Measurements from ENCODE around the gene SERPINI1. TPM values are rescaled to one million over a fixed set of nuclear protein-coding genes. Genes with fewer than 3 reads are reported as not detected.

The SERPINI1 gene
- total RNA-seq, 3 donors from 2014 or later = 0.84 to 3.6 (median 1.3) TPM

GRCh38 chr3:167740961-167741587 lies 5.6 kb downstream of the SERPINI1 start:
- intact Hi-C loops (cut with DNase I, micrococcal nuclease) = no loop called here
- H3K36me3 ChIP-seq (ENCODE audit: low read depth) = no peaks in the 10 kb centered on the region
- DNase-seq = peak in 1 of 3 donors; percentile 48
- TF ChIP-seq CTCF (IDR thresholded peaks at IDR 0.05) = no peak
- peaks cover 7% of the 10 kb centered on the region for H3K4me1 ChIP-seq (ENCODE audit: low read depth)
- no peak overlapping the region for H3K4me3 ChIP-seq
- peak; percentile 68 for ATAC-seq
- H3K9me3 ChIP-seq = no peaks in the 10 kb centered on the region

GRCh38 chr3:167742338-167742737 lies 6.8 kb downstream of the SERPINI1 start:
- no peaks in the 10 kb centered on the region for H3K36me3 ChIP-seq (ENCODE audit: low read depth)
- DNase-seq (no peak), ATAC-seq (no peak)
- H3K4me1 ChIP-seq (ENCODE audit: low read depth) = no peaks in the 10 kb centered on the region
- TF ChIP-seq CTCF (IDR thresholded peaks at IDR 0.05) = no peak
- intact Hi-C loops (cut with DNase I, micrococcal nuclease) = no loop called here
- no peak overlapping the region for H3K4me3 ChIP-seq
- H3K9me3 ChIP-seq = no peaks in the 10 kb centered on the region

- intact Hi-C loops (cut with DNase I, micrococcal nuclease) = no loop called here
- Histone ChIP-seq H3K36me3 (ENCODE audit: low read depth) (no peaks in the 10 kb centered on the region), H3K4me1 (ENCODE audit: low read depth) (no peaks in the 10 kb centered on the region), H3K4me3 (no peak overlapping the region), H3K9me3 (no peaks in the 10 kb centered on the region)
- no peak for TF ChIP-seq CTCF (IDR thresholded peaks at IDR 0.05)
- ATAC-seq = no peak
- no peak for DNase-seq
These were observed 8.3 kb downstream of the SERPINI1 start for GRCh38 chr3:167743799-167744198.

DNA sequence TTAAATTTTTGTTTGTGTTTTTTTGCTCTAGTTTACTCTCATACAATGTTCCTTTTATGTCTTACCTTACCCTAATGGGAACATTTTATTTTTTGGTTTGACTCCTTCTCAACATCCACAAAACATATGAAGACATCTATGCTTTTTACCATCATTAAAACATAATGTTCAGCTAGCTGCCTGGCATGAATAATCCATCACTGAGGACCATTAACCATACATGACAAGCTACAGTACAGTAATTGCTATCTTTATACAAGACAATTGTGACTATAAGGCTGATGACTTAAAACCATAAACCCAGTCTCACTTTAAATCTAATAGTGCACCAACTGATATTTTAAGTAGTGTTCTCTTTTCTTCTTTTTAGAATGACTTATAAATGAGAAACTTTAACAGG lies 13.7 kb downstream of the SERPINI1 start:
- intact Hi-C loops (cut with DNase I, micrococcal nuclease) = no loop called here
- ATAC-seq = no peak
- no peaks in the 10 kb centered on the region for H3K4me1 ChIP-seq (ENCODE audit: low read depth)
- no peak for TF ChIP-seq CTCF (IDR thresholded peaks at IDR 0.05)
- no peak overlapping the region for H3K4me3 ChIP-seq
- DNase-seq = no peak
- no peaks in the 10 kb centered on the region for H3K9me3 ChIP-seq
- H3K36me3 ChIP-seq (ENCODE audit: low read depth) = no peaks in the 10 kb centered on the region

DNA sequence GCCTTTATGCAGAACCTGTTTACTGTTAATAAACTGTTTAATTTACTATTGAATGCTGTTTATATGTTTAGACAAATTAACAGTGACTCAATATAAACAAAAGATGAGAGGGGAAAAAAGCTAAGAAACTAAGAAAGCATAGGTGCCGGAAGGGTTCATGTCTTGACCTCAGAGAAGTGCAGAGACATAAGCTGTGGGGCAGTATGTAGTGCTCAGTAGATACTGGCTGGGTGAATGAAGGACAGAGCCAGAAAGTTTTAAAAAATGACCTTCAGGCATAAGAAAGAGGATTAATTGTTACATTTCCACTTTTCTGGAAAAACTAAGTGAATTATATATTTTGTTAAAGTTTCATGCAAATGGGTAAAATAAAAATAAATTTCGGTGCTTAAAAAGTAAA lies 14.2 kb downstream of the SERPINI1 start:
- ATAC-seq (no peak), DNase-seq (no peak)
- intact Hi-C loops (cut with DNase I, micrococcal nuclease) = no loop called here
- Histone ChIP-seq H3K4me3 (no peak overlapping the region), H3K36me3 (ENCODE audit: low read depth) (no peaks in the 10 kb centered on the region), H3K4me1 (ENCODE audit: low read depth) (no peaks in the 10 kb centered on the region), H3K9me3 (no peaks in the 10 kb centered on the region)
- TF ChIP-seq CTCF (IDR thresholded peaks at IDR 0.05) = no peak

Data from mucosa of descending colon (tissue), 3 donors.